HEK293 (cell line): ENCODE measurements around the gene SEMA6A.

Experiments used
- CTCF ChIA-PET: fragments of 350-600 bp; formaldehyde crosslinking; extraction: SDS; loops from one replicate; lab custom pipeline; 2021; ENCODE audit warnings: antibody characterized with exemption; lab: Yijun Ruan, JAX
- POLR2A ChIA-PET: fragments of 300-600 bp; formaldehyde crosslinking; extraction: SDS; loops from one replicate; lab custom pipeline; 2020; ENCODE audit warnings: antibody characterized with exemption, inconsistent platforms; lab: Yijun Ruan, JAX
- H3K27ac ChIP-seq: fragments of 200-500 bp; sonication (Bioruptor generic); 2 replicates; pipeline ENCODE4 v1.5.1; 2014; ENCODE audit warnings: low read depth, low read length, control low read depth, inconsistent platforms; ENCODE audit errors: extremely low read depth
- H3K36me3 ChIP-seq, 2 experiments: fragments of 200-500 bp in 1 of 2; sonication (Bioruptor generic) in 1 of 2; 1 replicate in 1 of 2; 2 replicates in 1 of 2; pipeline ENCODE4 v1.5.1; 2014 to 2017; ENCODE audit warnings: inconsistent platforms in 2 of 2, low read length in 2 of 2; ENCODE audit not compliant: control insufficient read depth in 2 of 2, insufficient read depth in 1 of 2
- H3K4me1 ChIP-seq: fragments of 200-500 bp; sonication (Bioruptor generic); 2 replicates; pipeline ENCODE4 v1.5.1; 2014; ENCODE audit warnings: mild to moderate bottlenecking, low read length, inconsistent platforms; ENCODE audit not compliant: control insufficient read depth, insufficient read depth
- H3K4me3 ChIP-seq: 2 replicates; pipeline ENCODE4 v1.5.1; 2011; ENCODE audit warnings: low read depth, mild to moderate bottlenecking, control low read depth, low read length, moderate library complexity
- H3K9me3 ChIP-seq: fragments of 200-500 bp; sonication (Bioruptor generic); 2 replicates; pipeline ENCODE4 v1.5.1; 2014; ENCODE audit warnings: low read depth, low read length, inconsistent platforms; ENCODE audit not compliant: control insufficient read depth, insufficient read depth
- GLI2 ChIP-seq: fragments of 450-650 bp; formaldehyde crosslinking; IDR thresholded peaks from 2 replicates; pipeline ENCODE4; 2017; ENCODE audit warnings: missing biosample characterization, missing genetic modification characterization, low read depth, borderline replicate concordance
- HOXA7 ChIP-seq: sonication (generic); formaldehyde crosslinking; IDR thresholded peaks from 2 replicates; pipeline ENCODE4 v1.8.1; 2022; ENCODE audit warnings: missing genetic modification reagents, borderline replicate concordance
- OVOL3 ChIP-seq: fragments of 450-650 bp; formaldehyde crosslinking; IDR thresholded peaks from 2 replicates; pipeline ENCODE4 v1.5.1; 2016; ENCODE audit warnings: missing biosample characterization, missing genetic modification characterization
- PATZ1 ChIP-seq: fragments of 450-650 bp; formaldehyde crosslinking; IDR thresholded peaks from 2 replicates; pipeline ENCODE4 v1.5.1; 2016; ENCODE audit warnings: missing biosample characterization, missing genetic modification characterization
- PRDM6 ChIP-seq: fragments of 450-650 bp; formaldehyde crosslinking; IDR thresholded peaks from 2 replicates; pipeline ENCODE4 v1.5.1; 2017; ENCODE audit warnings: missing biosample characterization, missing genetic modification characterization
- WT1 ChIP-seq: fragments of 450-650 bp; formaldehyde crosslinking; IDR thresholded peaks from 2 replicates; pipeline ENCODE4 v1.5.1; 2016; ENCODE audit warnings: missing biosample characterization, missing genetic modification characterization
- YY2 ChIP-seq: fragments of 450-650 bp; formaldehyde crosslinking; IDR thresholded peaks from 2 replicates; pipeline ENCODE4 v1.5.1; 2016; ENCODE audit warnings: missing biosample characterization, missing genetic modification characterization
- ZBTB7A ChIP-seq: fragments of 450-650 bp; formaldehyde crosslinking; IDR thresholded peaks from 2 replicates; pipeline ENCODE4 v1.5.1; 2016; ENCODE audit warnings: low read depth, missing biosample characterization, missing genetic modification characterization
- ZFP37 ChIP-seq: fragments of 450-650 bp; formaldehyde crosslinking; IDR thresholded peaks from 2 replicates; pipeline ENCODE4 v1.5.1; 2016; ENCODE audit warnings: missing biosample characterization, missing genetic modification characterization
- ZNF138 ChIP-seq: fragments of 450-650 bp; formaldehyde crosslinking; IDR thresholded peaks from 2 replicates; pipeline ENCODE4 v1.5.1; 2016; ENCODE audit warnings: missing biosample characterization, missing genetic modification characterization, borderline replicate concordance
- ZNF140 ChIP-seq: fragments of 450-650 bp; formaldehyde crosslinking; IDR thresholded peaks from 2 replicates; pipeline ENCODE4 v1.5.1; 2016; ENCODE audit warnings: missing biosample characterization, missing genetic modification characterization
- ZNF19 ChIP-seq: fragments of 450-650 bp; formaldehyde crosslinking; IDR thresholded peaks from 2 replicates; pipeline ENCODE4; 2016; ENCODE audit warnings: missing biosample characterization, missing genetic modification characterization, low read depth
- ZNF24 ChIP-seq: fragments of 450-650 bp; formaldehyde crosslinking; IDR thresholded peaks from 2 replicates; pipeline ENCODE4 v1.5.1; 2016; ENCODE audit warnings: missing biosample characterization, missing genetic modification characterization
- ZNF248 ChIP-seq: fragments of 450-650 bp; formaldehyde crosslinking; IDR thresholded peaks from 2 replicates; pipeline ENCODE4 v1.5.1; 2017; ENCODE audit warnings: missing biosample characterization, missing genetic modification characterization
- ZNF292 ChIP-seq: fragments of 450-650 bp; formaldehyde crosslinking; IDR thresholded peaks from 2 replicates; pipeline ENCODE4 v1.5.1; 2016; ENCODE audit warnings: low read depth, missing biosample characterization, missing genetic modification characterization, borderline replicate concordance
- ZNF335 ChIP-seq: fragments of 450-650 bp; formaldehyde crosslinking; conservative IDR thresholded peaks from 2 replicates; pipeline ENCODE4 v1.5.1; 2016; ENCODE audit warnings: missing biosample characterization, missing genetic modification characterization
- ZNF416 ChIP-seq: fragments of 450-650 bp; formaldehyde crosslinking; IDR thresholded peaks from 2 replicates; pipeline ENCODE4 v1.5.1; 2016; ENCODE audit warnings: missing biosample characterization, missing genetic modification characterization
- ZNF473 ChIP-seq: fragments of 450-650 bp; formaldehyde crosslinking; IDR thresholded peaks from 2 replicates; pipeline ENCODE4 v1.5.1; 2017; ENCODE audit warnings: missing biosample characterization, missing genetic modification characterization
- ZNF48 ChIP-seq: fragments of 450-650 bp; formaldehyde crosslinking; IDR thresholded peaks from 2 replicates; pipeline ENCODE4 v1.5.1; 2016; ENCODE audit warnings: missing biosample characterization, missing genetic modification characterization
- ZNF513 ChIP-seq: fragments of 450-650 bp; IDR thresholded peaks from 2 replicates; pipeline ENCODE4 v1.5.1; 2018; ENCODE audit warnings: missing biosample characterization, missing genetic modification characterization
- ZNF529 ChIP-seq: fragments of 450-650 bp; formaldehyde crosslinking; IDR thresholded peaks from 2 replicates; pipeline ENCODE4 v1.5.1; 2017; ENCODE audit warnings: missing genetic modification characterization, missing biosample characterization; ENCODE audit not compliant: insufficient replicate concordance
- ZNF658 ChIP-seq: fragments of 450-650 bp; formaldehyde crosslinking; IDR thresholded peaks from 2 replicates; pipeline ENCODE4; 2016; ENCODE audit warnings: missing biosample characterization, missing genetic modification characterization
- ZNF664 ChIP-seq: fragments of 450-650 bp; formaldehyde crosslinking; IDR thresholded peaks from 2 replicates; pipeline ENCODE4 v1.5.1; 2016; ENCODE audit warnings: missing biosample characterization, missing genetic modification characterization
- ZNF768 ChIP-seq: fragments of 450-650 bp; formaldehyde crosslinking; IDR thresholded peaks from 2 replicates; pipeline ENCODE4 v1.5.1; 2018; ENCODE audit warnings: missing biosample characterization, mild to moderate bottlenecking, missing genetic modification characterization
- ZNF791 ChIP-seq: fragments of 450-650 bp; formaldehyde crosslinking; IDR thresholded peaks from 2 replicates; pipeline ENCODE4 v1.5.1; 2016; ENCODE audit warnings: missing biosample characterization, missing genetic modification characterization
- ZSCAN16 ChIP-seq: fragments of 450-650 bp; formaldehyde crosslinking; IDR thresholded peaks from 2 replicates; pipeline ENCODE4 v1.5.1; 2016; ENCODE audit warnings: missing biosample characterization, missing genetic modification characterization
- ZSCAN30 ChIP-seq: fragments of 450-650 bp; IDR thresholded peaks from 2 replicates; pipeline ENCODE4 v1.5.1; 2018; ENCODE audit warnings: missing biosample characterization, mild to moderate bottlenecking, missing genetic modification characterization, moderate library complexity

Gene SEMA6A

GRCh38 chr5:116486588-116486987 is 88.0 kb downstream of the SEMA6A start:
- Histone ChIP-seq H3K27ac (no peak overlapping the region), H3K36me3 (peaks cover 16 to 86% of the 10 kb centered on the region in 2 experiments), H3K4me3 (no peak overlapping the region), H3K9me3 (no peaks in the 10 kb centered on the region), H3K4me1 (peaks cover 3% of the 10 kb centered on the region; the same call in 1 of the 2 replicates)
- POLR2A ChIA-PET, result no interaction called here
- TF ChIP-seq ZNF138 (tag by site-specific recombination), result no peak
- no peak for TF ChIP-seq ZNF791 (tag by site-specific recombination)
- no peak for TF ChIP-seq PRDM6
- TF ChIP-seq ZNF658 (tag by site-specific recombination), result no peak
- no peak for TF ChIP-seq ZNF416
- TF ChIP-seq ZSCAN16 (tag by site-specific recombination), result no peak
- TF ChIP-seq YY2 (tag by site-specific recombination), result no peak
- no peak for TF ChIP-seq ZSCAN30 (tag by site-specific recombination)
- TF ChIP-seq GLI2 (tag by site-specific recombination), result no peak
- no peak for TF ChIP-seq ZNF140 (tag by site-specific recombination)
- no peak for TF ChIP-seq ZNF248
- CTCF ChIA-PET, result no interaction called here

GRCh38 chr5:116484645-116485044 is 90.0 kb downstream of the SEMA6A start:
- no peak overlapping the region for H3K27ac ChIP-seq
- POLR2A ChIA-PET, result interaction anchor here (0.6 kb wide), 1 partner anchor 48 kb away, joined by 4 read pairs; no protein-coding TSS in a partner anchor
- peaks cover 3% of the 10 kb centered on the region; the same call in 1 of the 2 replicates for H3K4me1 ChIP-seq
- H3K4me3 ChIP-seq, result no peak overlapping the region
- no peaks in the 10 kb centered on the region for H3K9me3 ChIP-seq
- CTCF ChIA-PET, result no interaction called here
- TF ChIP-seq OVOL3, result no peak
- TF ChIP-seq ZNF768, result no peak
- no peak for TF ChIP-seq ZNF292 (tag by site-specific recombination)
- no peak for TF ChIP-seq HOXA7
- TF ChIP-seq ZFP37 (tag by site-specific recombination), result no peak
- no peak for TF ChIP-seq ZNF473
- no peak for TF ChIP-seq WT1 (tag by site-specific recombination)
- TF ChIP-seq ZNF664 (tag by site-specific recombination), result no peak
- TF ChIP-seq ZNF48 (tag by site-specific recombination), result no peak
- no peak for TF ChIP-seq ZNF513 (tag by site-specific recombination)
- no peak for TF ChIP-seq ZNF335 (tag by site-specific recombination)
- TF ChIP-seq ZSCAN16 (tag by site-specific recombination), result no peak
- no peak for TF ChIP-seq ZNF529 (tag by site-specific recombination)
- TF ChIP-seq ZNF24 (tag by site-specific recombination), result no peak
- TF ChIP-seq PATZ1 (tag by site-specific recombination), result no peak
- no peak for TF ChIP-seq ZNF19 (tag by site-specific recombination)
- no peak for TF ChIP-seq ZBTB7A (tag by site-specific recombination)
- H3K36me3 ChIP-seq, result peaks cover 19 to 90% of the 10 kb centered on the region in 2 experiments
